WTC11 (cell line): ENCODE measurements around the gene NUDCD3. TPM values are rescaled to one million over a fixed set of nuclear protein-coding genes. Genes with fewer than 3 reads are reported as not detected.
A peak's percentile ranks its signal among the peaks of the same experiment; 100 is the strongest.

Experiments used
- ATAC-seq: fragments of 200-7000 bp; cut with Tn5 transposase; 2 replicates; pipeline ENCODE4 v1.10.0; 2021; ENCODE audit warnings: mild to moderate bottlenecking, moderate library complexity
- CTCF ChIA-PET: fragments of 300-600 bp; sonication (Branson Sonifier 250); formaldehyde crosslinking; loops from one replicate; lab custom pipeline; 2021; ENCODE audit warnings: antibody characterized with exemption; lab: Charles Lee
- POLR2A ChIA-PET: fragments of 350-600 bp; sonication (Branson Sonifier 250); formaldehyde crosslinking; loops from one replicate; lab custom pipeline; 2021; ENCODE audit warnings: antibody characterized with exemption; lab: Charles Lee
- DNase-seq: peaks from one replicate; pipeline ENCODE4 v3.0.0; 2021; ENCODE audit warnings: low spot score
- H3K27ac Mint-ChIP-seq: 2 replicates; pipeline ENCODE4 v1.8.0; 2021; ENCODE audit warnings: mixed read lengths
- H3K27me3 Mint-ChIP-seq: 2 replicates; pipeline ENCODE4 v1.8.0; 2021; ENCODE audit warnings: low read depth, mild to moderate bottlenecking, moderate library complexity, mixed read lengths
- H3K36me3 Mint-ChIP-seq: 2 replicates; pipeline ENCODE4 v1.8.0; 2021; ENCODE audit warnings: mixed read lengths
- H3K4me1 Mint-ChIP-seq: 2 replicates; pipeline ENCODE4 v1.8.0; 2022; ENCODE audit warnings: mixed read lengths
- H3K4me3 Mint-ChIP-seq: 2 replicates; pipeline ENCODE4 v1.8.0; 2021; ENCODE audit warnings: mild to moderate bottlenecking, moderate library complexity, mixed read lengths
- H3K9me3 Mint-ChIP-seq: 2 replicates; pipeline ENCODE4 v1.8.0; 2021; ENCODE audit warnings: mixed read lengths
- EMX1 ChIP-seq: fragments of 250-450 bp; sonication (Bioruptor Pico); IDR thresholded peaks from 2 replicates; pipeline ENCODE4 v1.8.0; 2021; ENCODE audit warnings: mild to moderate bottlenecking
- MXD4 ChIP-seq: fragments of 250-450 bp; sonication (Bioruptor Pico); IDR thresholded peaks from 2 replicates; pipeline ENCODE4 v1.8.0; 2021; ENCODE audit warnings: mild to moderate bottlenecking, moderate library complexity, borderline replicate concordance
- RORB ChIP-seq: fragments of 250-450 bp; sonication (Bioruptor Pico); IDR thresholded peaks from 2 replicates; pipeline ENCODE4 v1.9.0; 2021; ENCODE audit warnings: mild to moderate bottlenecking
- TEAD4 ChIP-seq: sonication (generic); formaldehyde crosslinking; IDR thresholded peaks from 2 replicates; pipeline ENCODE4 v1.8.0; 2022; ENCODE audit warnings: mild to moderate bottlenecking, missing genetic modification reagents
- ZBTB21 ChIP-seq: sonication (generic); formaldehyde crosslinking; IDR thresholded peaks from 2 replicates; pipeline ENCODE4 v1.8.1; 2023; ENCODE audit warnings: mild to moderate bottlenecking, missing genetic modification reagents, borderline replicate concordance
- ZNF138 ChIP-seq: sonication (generic); formaldehyde crosslinking; conservative IDR thresholded peaks from 2 replicates; pipeline ENCODE4 v1.8.1; 2022; ENCODE audit warnings: mild to moderate bottlenecking, moderate library complexity, missing genetic modification reagents
- ZNF396 ChIP-seq: fragments of 250-450 bp; sonication (Bioruptor Pico); IDR thresholded peaks from 2 replicates; pipeline ENCODE4 v1.8.0; 2021; ENCODE audit warnings: mild to moderate bottlenecking, moderate library complexity, borderline replicate concordance
- total RNA-seq: library from RNA; stranded (reverse); gene quantifications from 3 replicates; pipeline ENCODE4 v1.2.3, GENCODE V29; 2021
- TF ChIP-seq, protein P1 (sequence below): sonication (generic); formaldehyde crosslinking; IDR thresholded peaks from 2 replicates; pipeline ENCODE4 v1.8.0; 2022; ENCODE audit warnings: mild to moderate bottlenecking, missing genetic modification reagents
- TF ChIP-seq, protein P2 (sequence below): sonication (generic); formaldehyde crosslinking; IDR thresholded peaks from 2 replicates; pipeline ENCODE4 v1.8.0; 2022; ENCODE audit warnings: mild to moderate bottlenecking, missing genetic modification reagents
- TF ChIP-seq, protein P3 (sequence below): sonication (generic); formaldehyde crosslinking; IDR thresholded peaks from 2 replicates; pipeline ENCODE4 v1.8.1; 2022; ENCODE audit warnings: low read depth, missing genetic modification reagents, borderline replicate concordance
- TF ChIP-seq, protein P4 (sequence below): fragments of 250-450 bp; sonication (Bioruptor Pico); IDR thresholded peaks from 2 replicates; pipeline ENCODE4 v1.8.0; 2021; ENCODE audit warnings: mild to moderate bottlenecking
- TF ChIP-seq, protein P5 (sequence below): sonication (generic); formaldehyde crosslinking; IDR thresholded peaks from 2 replicates; pipeline ENCODE4 v1.8.0; 2023; ENCODE audit warnings: missing genetic modification reagents, mild to moderate bottlenecking, borderline replicate concordance
- TF ChIP-seq, protein P6 (sequence below): sonication (generic); formaldehyde crosslinking; IDR thresholded peaks from 2 replicates; pipeline ENCODE4 v1.8.0; 2023; ENCODE audit warnings: missing genetic modification reagents

The NUDCD3 gene
- total RNA-seq, 1 experiment from 2014 or later = 71.8 TPM

DNA sequence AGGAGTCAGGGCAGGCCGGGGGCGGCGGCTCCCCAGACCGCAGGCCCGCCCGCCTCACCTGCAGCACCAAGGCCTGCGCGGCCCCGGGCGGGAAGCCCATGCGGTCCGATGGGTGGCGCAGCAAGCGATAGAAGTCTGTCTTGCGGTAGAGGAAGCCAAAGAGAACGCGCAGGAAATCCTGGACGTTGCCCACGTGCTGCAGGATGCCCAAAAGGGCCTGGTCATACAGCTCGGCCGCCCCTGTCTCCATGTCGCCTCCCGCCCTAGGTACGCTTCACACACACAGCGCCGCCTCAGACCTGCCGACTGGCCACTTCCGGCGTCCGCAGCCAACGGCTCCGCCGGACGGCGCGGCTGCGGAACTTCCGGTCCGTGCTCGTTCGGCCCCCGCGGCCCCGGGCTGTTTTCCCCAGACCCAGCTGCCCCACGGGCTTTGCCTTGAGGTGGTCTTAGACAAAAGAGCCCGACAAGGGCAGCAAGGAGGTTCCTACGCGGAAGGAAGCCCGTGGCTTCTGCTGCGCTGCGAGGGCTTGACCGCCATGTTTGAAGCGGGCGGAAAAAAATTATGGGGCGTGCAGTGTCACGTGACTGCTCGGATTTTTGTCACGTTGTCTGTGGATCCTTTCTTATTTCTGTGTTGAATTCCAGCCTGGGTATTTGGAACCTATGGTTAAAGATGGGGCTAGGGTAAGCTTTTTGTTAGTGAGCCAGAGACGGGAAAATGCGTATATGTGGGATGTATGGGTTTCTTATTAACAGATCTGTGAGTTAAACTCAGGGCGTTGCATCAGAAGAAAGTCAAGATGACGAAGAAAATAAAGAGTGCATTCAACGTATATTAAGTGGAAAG, at the start of gene NUDCD3 (continued):
- TF ChIP-seq, protein P1, sequence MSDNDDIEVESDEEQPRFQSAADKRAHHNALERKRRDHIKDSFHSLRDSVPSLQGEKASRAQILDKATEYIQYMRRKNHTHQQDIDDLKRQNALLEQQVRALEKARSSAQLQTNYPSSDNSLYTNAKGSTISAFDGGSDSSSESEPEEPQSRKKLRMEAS (CRISPR knock-in tag) = peak; percentile 89
- TF ChIP-seq, protein P2, sequence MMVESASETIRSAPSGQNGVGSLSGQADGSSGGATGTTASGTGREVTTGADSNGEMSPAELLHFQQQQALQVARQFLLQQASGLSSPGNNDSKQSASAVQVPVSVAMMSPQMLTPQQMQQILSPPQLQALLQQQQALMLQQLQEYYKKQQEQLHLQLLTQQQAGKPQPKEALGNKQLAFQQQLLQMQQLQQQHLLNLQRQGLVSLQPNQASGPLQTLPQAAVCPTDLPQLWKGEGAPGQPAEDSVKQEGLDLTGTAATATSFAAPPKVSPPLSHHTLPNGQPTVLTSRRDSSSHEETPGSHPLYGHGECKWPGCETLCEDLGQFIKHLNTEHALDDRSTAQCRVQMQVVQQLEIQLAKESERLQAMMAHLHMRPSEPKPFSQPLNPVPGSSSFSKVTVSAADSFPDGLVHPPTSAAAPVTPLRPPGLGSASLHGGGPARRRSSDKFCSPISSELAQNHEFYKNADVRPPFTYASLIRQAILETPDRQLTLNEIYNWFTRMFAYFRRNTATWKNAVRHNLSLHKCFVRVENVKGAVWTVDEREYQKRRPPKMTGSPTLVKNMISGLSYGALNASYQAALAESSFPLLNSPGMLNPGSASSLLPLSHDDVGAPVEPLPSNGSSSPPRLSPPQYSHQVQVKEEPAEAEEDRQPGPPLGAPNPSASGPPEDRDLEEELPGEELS (CRISPR knock-in tag) = peak; percentile 74; the same call in 1 of the 2 replicates
- TF ChIP-seq EMX1 (CRISPR knock-in tag) (no peak), ZNF138 (CRISPR knock-in tag) (no peak), MXD4 (CRISPR knock-in tag) (no peak), RORB (CRISPR knock-in tag) (no peak), ZBTB21 (CRISPR knock-in tag) (no peak), ZNF396 (CRISPR knock-in tag) (no peak), TEAD4 (CRISPR knock-in tag) (peak; percentile 65; the same call in 1 of the 2 replicates)
- TF ChIP-seq, protein P3, sequence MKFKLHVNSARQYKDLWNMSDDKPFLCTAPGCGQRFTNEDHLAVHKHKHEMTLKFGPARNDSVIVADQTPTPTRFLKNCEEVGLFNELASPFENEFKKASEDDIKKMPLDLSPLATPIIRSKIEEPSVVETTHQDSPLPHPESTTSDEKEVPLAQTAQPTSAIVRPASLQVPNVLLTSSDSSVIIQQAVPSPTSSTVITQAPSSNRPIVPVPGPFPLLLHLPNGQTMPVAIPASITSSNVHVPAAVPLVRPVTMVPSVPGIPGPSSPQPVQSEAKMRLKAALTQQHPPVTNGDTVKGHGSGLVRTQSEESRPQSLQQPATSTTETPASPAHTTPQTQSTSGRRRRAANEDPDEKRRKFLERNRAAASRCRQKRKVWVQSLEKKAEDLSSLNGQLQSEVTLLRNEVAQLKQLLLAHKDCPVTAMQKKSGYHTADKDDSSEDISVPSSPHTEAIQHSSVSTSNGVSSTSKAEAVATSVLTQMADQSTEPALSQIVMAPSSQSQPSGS = no peak
- TF ChIP-seq, protein P4, sequence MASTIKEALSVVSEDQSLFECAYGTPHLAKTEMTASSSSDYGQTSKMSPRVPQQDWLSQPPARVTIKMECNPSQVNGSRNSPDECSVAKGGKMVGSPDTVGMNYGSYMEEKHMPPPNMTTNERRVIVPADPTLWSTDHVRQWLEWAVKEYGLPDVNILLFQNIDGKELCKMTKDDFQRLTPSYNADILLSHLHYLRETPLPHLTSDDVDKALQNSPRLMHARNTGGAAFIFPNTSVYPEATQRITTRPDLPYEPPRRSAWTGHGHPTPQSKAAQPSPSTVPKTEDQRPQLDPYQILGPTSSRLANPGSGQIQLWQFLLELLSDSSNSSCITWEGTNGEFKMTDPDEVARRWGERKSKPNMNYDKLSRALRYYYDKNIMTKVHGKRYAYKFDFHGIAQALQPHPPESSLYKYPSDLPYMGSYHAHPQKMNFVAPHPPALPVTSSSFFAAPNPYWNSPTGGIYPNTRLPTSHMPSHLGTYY (CRISPR knock-in tag) = no peak
- TF ChIP-seq, protein P5, sequence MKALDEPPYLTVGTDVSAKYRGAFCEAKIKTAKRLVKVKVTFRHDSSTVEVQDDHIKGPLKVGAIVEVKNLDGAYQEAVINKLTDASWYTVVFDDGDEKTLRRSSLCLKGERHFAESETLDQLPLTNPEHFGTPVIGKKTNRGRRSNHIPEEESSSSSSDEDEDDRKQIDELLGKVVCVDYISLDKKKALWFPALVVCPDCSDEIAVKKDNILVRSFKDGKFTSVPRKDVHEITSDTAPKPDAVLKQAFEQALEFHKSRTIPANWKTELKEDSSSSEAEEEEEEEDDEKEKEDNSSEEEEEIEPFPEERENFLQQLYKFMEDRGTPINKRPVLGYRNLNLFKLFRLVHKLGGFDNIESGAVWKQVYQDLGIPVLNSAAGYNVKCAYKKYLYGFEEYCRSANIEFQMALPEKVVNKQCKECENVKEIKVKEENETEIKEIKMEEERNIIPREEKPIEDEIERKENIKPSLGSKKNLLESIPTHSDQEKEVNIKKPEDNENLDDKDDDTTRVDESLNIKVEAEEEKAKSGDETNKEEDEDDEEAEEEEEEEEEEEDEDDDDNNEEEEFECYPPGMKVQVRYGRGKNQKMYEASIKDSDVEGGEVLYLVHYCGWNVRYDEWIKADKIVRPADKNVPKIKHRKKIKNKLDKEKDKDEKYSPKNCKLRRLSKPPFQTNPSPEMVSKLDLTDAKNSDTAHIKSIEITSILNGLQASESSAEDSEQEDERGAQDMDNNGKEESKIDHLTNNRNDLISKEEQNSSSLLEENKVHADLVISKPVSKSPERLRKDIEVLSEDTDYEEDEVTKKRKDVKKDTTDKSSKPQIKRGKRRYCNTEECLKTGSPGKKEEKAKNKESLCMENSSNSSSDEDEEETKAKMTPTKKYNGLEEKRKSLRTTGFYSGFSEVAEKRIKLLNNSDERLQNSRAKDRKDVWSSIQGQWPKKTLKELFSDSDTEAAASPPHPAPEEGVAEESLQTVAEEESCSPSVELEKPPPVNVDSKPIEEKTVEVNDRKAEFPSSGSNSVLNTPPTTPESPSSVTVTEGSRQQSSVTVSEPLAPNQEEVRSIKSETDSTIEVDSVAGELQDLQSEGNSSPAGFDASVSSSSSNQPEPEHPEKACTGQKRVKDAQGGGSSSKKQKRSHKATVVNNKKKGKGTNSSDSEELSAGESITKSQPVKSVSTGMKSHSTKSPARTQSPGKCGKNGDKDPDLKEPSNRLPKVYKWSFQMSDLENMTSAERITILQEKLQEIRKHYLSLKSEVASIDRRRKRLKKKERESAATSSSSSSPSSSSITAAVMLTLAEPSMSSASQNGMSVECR (CRISPR knock-in tag) = peak; percentile 89; the same call in 1 of the 2 replicates
- TF ChIP-seq, all 79 proteins: peak for 28

DNA sequence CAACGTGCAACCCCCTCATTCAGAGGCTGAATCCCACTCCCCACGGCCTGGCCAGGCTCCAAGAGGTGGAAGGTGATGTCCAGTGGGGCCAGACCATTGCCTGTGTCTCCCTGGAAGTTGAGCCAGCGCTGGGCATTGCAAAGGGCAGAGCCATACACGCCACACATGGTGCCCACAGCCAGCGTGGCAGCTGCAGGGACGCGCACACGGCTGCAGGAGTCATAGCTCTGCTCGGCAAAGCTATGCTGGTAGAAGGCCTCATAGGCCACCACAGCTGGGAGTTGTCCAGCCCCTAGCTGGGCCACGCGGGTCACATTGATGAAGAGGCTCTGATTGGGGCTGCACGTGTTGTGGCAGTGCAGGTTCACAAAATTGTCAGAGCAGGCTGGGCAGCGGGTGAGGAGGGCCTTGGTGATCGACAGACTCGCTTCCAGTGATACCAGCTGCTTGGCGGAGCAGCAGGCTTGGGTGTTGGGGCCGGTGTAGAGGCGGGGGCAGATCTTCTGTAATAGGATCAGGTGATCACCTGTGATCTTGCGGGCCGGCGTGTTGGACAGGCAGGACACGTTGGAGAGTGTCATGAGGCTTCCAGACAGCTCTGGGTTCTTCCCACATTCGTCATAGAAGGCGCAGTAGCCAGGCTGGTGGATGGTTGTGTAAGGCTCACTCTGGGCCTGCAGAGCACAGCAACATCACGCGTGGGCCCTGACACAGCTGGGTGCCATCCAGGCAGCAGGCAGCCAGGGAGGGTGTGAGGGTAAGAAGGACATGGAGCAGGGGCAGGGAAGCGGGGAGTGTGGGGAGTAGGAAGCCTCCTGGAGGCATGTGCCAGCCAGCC, 49.4 kb upstream of the NUDCD3 start:
- Mint-ChIP-seq H3K4me3 (no peak overlapping the region), H3K4me1 (no peaks in the 10 kb centered on the region), H3K9me3 (no peaks in the 10 kb centered on the region), H3K27me3 (no peaks in the 10 kb centered on the region), H3K36me3 (no peaks in the 10 kb centered on the region), H3K27ac (no peak overlapping the region)
- TF ChIP-seq, protein P6, sequence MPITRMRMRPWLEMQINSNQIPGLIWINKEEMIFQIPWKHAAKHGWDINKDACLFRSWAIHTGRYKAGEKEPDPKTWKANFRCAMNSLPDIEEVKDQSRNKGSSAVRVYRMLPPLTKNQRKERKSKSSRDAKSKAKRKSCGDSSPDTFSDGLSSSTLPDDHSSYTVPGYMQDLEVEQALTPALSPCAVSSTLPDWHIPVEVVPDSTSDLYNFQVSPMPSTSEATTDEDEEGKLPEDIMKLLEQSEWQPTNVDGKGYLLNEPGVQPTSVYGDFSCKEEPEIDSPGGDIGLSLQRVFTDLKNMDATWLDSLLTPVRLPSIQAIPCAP (CRISPR knock-in tag) = no peak
- CTCF ChIA-PET = interaction anchor here (1.7 kb wide), 1 partner anchor 26 kb away, joined by 4 read pairs; no protein-coding TSS in a partner anchor
- POLR2A ChIA-PET = no interaction called here
- DNase-seq (no peak), ATAC-seq (no peak)
